GM18511 (cell line): ENCODE results near the gene ATE1.
"Not testable (repeated sequence)": the region's sequence is repeated elsewhere in the genome, so short reads cannot be mapped to it uniquely, and the experiment has no call there.

ENCODE experiments used
- ATAC-seq: cut with Tn5 transposase; IDR thresholded peaks from one replicate; pipeline ENCODE4 v1.9.1; 2021; ENCODE audit warnings: mild to moderate bottlenecking, moderate library complexity; ENCODE audit not compliant: unreplicated experiment

Gene ATE1

DNA sequence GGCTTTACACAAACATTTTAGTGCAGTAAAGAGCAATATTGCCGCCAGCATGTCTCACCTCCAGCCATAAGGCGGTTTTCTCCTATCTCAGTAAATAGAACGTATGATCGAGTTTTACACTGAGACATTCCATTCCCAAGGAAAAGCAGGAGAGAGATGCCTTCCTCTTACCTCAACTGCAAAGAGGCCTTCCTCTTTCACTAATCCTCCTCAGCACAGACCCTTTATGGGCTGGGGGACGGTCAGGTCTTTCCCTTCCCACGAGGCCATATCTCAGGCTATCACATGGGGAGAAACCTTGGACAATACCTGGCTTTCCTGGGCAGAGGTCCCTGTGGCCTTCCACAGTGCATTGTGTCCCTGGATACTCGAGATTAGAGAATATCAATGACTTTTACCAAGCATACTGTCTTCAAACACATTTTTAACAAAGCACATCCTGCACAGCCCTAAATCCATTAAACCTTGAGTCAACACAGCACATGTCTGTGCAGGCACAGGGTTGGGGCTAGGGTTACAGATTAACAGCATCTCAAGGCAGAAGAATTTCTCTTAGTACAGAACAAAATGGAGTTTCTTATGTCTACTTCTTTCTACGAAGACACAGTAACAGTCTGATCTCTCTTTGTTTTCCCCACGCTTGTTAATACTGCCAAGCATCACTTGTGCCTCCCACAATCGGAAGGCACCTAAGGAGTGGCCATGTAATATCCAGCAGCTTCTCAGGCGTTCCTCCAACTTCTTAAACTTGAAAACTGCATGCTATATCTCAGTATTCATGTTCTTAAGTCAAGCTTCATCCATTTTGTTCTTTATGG lies 2.6 kb upstream of the ATE1 start:
- not testable (repeated sequence) for ATAC-seq

DNA sequence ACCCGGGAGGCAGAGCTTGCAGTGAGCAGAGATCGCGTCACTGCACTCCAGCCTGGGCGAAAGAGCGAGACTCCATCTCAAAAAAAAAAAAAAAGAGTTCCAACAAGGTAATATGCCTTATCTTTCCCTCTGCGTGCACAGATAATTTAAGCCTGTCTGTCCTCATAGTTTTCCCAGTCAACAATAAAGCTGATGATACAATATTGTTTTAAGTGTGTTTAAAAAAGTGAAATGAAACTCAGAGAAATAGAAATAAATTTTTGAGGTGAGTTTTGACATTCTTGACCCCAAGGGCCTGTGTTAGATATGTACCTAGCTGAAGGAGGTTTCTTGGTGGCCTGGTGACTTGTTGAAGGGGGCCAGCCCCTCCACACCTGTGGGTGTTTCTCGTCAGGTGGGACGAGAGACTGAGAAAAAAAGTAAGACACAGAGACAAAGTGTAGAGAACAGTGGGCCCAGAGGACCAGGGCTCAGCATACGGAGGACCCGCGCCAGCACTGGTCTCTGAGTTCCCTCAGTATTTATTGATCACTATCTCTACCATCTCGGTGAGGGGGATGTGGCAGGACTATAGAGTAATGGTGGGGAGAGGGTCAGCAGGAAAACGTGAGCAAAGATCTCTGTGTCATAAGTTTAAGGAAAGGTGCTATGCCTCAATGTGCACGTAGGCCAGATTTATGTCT lies 1.9 kb upstream of the ATE1 start:
- ATAC-seq = not testable (repeated sequence)

DNA sequence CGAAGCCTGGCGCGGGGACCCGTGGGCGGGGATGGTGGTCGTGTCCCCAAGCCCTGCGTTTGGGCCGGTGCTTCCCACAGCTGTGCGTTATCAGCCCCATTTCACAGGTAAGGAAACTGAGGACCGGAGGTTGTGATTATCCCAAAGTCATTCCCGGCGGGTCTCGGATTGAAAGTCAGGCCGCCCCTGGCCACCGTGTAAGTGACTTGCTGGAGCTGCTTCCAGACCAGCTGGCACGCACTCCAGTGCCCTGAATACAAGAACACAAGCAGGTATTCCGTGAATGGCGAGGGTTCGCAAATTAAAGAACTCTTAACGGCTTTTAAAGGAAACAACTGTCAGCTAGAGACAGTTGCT lies 675 bp upstream of the ATE1 start:
- ATAC-seq = peak; percentile 21

DNA sequence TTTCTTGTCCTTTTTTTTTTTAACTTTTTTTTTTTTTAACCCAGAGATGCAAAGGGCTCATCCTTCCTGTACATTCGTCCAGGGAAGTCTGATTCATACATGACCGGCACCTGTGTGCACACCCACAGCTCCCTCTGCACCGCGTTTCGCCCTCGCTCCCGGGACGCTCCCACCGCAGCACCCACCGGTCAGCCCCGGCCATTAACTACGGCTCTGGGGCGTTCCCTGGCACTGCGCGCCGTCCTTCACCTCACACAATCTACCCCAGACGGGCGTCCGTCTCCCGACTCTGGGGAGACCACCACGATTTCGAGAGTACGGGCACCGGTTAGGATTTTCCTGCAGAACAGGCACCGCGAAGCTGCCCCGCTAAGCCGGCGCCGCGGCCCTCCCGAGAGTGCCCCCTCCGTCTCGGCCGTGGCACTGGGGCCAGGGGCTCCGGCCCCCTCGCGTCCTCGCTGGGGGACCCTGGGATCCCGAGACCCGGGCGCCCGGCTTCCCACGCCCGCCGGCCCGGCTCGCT lies 452 bp downstream of the ATE1 start:
- ATAC-seq = peak; percentile 43

- ATAC-seq = peak; percentile 11
Observed at GRCh38 chr10:121926671-121927317, 1.0 kb downstream of the ATE1 start.

DNA sequence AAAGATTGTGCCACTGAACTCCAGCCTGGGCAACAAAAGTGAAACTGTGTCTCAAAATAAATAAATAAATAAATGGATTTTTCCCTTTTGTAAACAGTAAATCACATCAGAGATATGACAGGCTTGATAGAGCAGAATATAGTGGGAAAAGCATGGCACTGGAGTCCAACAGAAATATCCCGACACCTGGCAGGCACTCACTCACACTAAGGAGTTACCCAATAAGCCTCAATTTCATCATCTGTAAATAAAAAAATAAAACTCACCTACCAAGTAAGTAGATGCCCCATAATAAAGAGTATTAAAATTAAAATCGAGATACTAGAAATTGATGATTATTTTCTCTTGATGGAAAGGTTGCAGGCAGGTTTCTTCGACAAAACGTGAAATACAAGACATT lies 1.7 kb downstream of the ATE1 start:
- ATAC-seq = no peak

DNA sequence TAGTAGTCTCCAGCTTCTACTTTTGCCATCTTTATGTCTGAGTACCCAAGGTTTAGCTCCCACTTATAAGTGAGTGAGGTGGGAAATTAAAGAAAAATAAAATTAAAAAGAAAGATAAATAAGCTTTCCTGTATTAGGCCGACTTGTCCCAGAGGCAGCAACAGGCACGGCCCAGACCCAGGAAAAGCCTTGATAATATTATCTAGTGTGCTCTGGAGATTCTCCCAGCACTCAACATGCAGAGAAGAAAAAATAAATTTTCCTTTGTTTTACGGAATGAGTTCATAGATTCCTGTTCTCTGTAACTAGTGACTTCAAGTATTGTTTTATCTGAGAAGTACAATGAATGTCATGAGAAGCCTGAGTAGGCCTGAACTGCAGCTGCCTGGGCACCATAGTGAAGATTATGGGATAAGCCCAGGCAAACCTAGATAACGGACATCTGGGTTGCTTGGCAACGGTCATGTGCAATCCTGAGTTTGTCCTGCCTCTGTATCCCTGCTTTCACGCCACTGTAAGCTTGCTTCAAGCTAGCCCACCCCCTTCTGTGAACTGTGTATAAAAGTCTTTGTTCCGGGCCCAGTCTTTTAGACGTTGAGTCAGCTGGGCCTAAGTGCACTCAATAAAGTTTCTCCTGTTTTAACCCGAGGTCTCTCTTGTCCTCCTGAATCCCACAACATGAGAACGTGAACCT lies 6.4 kb downstream of the ATE1 start:
- ATAC-seq = no peak

GRCh38 chr10:121919666-121920065 lies 8.2 kb downstream of the ATE1 start:
- ATAC-seq = no peak

DNA sequence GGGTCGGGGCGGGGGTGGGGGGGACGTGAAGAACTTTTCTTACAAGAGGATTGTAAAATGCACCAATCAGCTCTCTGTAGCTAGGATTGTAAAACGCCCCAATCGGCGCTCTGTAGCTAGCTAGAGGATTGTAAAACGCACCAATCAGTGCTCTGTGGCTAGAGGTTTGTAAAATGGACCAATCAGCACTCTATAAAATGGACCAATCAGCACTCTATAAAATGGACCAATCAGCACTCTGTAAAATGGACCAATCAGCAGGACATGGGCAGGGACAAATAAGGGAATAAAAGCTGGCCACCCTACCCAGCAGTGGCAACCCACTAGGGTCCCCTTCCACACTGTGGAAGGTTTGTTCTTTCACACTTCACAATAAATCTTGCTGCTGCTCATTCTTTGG lies 9.0 kb downstream of the ATE1 start:
- not testable (repeated sequence) for ATAC-seq

GRCh38 chr10:121914661-121915060 lies 13.2 kb downstream of the ATE1 start:
- ATAC-seq = no peak

DNA sequence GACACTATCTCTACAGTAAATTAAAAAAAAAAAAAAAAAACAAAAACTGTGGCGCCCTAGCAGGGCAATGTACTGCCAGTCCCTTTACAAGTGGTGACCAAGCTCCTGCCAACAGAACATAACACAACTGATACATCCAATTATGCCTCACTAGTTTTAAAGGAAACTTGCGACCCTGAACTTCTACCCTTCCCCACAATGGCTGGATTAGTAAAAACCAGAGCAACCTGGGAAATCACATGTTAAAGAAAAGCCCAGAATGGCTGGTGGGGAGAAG lies 16.5 kb downstream of the ATE1 start:
- no peak for ATAC-seq

DNA sequence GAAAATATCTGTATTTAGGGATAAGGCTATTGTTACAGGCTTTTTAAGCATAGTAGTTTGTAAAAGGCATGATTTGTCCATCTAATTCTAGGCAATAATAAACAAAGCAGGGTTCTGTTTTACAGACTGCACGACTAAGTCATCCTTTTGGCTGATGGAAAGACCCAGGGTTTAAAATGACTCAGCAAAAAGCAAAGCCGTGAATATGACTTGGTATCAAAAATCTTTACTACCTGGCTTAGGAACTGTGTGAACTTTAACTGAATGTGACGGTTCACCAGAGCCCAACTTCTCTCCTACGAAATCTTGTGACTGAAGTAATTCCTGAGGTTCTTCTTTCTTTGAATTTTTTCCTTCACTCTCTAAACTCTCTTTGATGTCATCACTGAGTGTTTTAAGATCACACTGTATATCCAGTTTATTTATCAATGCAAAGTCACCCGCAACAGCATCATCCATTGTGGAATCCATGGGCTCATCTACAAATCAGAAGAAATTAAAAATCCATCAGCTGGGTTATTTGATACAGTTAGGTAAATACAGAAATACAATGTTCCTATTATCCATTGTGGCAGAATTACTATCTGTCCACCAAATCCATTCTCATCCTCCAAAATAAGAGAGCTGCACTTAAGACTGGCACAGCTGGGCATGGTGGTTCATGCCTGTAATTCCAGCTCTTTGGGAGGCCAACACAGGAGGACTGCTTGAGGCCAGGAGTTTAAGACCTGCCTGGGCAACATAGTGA lies 17.0 kb downstream of the ATE1 start:
- ATAC-seq = peak; percentile 72

GRCh38 chr10:121904888-121905287 lies 22.9 kb downstream of the ATE1 start:
- ATAC-seq = no peak

DNA sequence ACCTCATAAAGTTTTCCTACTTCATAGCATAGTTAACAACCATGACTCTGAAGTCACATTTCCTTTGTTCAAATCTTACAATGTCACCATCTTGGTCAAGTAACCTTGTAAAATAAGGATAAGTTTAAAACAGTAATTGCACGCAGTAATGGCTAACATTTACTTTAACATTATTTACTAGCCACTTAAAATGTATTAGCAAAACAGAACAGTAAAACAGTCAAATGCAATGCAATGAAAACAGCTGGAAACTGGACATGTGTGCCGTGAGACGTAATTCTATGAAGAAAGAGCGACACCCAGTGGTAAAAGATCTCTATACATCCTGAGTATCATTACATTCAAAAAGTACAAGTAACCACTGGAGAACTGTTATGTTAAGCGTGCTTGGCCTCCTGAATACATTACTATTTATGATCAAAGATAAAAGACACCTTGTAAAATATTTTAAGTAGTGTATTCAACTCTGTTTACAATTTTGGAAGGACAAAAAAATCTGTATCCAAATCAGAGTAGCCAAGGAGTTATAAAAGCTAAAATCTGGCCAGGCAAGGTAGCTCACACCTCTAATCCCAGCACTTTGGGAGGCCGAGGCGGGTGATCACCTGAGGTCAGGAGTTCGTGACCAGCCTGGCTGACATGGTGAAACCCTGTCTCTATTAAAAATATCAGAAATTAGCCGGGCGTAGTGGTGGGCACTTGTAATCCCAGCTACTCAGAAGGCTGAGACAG lies 27.2 kb downstream of the ATE1 start:
- peak; percentile 88 for ATAC-seq

- no peak for ATAC-seq
Observed at GRCh38 chr10:121899727-121900126, 28.1 kb downstream of the ATE1 start.

- no peak for ATAC-seq
Observed at GRCh38 chr10:121891103-121891502, 36.7 kb downstream of the ATE1 start.

DNA sequence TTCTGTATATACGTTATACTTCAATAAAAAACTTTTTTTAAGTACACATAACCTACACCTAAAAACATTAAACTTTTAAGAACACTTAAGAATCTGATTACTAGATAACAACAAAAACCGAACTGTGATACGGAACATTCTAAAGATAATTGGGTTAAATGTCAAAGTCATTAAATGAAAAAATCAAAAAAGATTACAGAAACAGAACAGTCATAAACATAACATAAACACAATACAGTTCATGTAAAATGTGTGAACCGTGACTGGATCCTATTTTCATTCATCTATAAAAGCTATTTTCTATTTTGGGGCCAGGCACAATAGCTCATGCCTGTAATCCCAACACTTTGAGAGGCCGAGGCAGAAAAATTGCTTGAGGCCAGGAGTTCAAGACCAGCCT lies 38.6 kb downstream of the ATE1 start:
- ATAC-seq = no peak

DNA sequence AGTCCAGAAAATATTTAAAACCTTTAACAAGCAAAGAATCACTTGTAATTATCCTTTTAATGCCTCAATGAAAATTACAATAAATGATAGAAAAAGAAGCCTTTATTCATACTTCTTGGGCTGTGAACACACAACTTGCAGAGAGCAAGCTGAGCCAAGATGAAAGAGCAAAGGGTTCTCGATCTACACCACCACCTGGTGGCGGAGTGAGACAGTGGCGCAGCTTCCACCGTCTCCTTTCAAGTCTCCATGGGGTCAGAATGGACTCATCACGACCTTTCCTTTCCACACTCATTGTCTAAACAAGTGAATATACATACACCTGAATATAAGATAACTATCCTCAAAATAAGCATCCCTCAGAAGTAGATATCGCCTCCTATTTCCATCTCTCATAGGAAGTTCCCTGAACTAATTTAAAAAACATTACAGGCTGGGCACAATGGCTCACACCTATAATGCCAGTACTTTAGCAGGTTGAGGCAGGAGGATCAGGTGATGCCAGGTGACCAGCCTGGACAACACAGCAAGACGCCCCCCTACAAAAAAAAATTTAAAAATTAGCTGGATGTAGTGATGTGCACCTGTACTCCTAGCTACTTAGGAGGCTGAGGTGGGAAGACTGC lies 40.7 kb downstream of the ATE1 start:
- peak; percentile 72 for ATAC-seq

DNA sequence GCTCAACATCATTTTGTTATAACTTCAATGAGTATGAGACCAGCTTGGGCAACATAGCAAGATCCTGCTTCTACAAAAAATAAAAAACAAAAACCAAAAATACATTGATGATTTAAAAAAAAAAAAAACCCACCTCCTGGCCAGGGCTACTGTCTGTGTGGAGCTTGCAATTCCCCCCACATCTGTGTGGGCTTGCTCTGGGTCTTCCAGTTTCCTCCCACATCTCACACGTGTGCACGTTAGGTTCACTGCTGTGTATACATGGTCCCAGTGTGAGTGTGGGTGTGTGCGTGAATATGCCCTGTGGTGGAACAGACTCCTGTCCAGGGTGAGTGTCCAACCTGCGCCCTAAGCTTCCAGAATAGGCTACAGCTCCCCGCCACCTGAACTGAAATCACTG lies 41.6 kb downstream of the ATE1 start:
- ATAC-seq = no peak

DNA sequence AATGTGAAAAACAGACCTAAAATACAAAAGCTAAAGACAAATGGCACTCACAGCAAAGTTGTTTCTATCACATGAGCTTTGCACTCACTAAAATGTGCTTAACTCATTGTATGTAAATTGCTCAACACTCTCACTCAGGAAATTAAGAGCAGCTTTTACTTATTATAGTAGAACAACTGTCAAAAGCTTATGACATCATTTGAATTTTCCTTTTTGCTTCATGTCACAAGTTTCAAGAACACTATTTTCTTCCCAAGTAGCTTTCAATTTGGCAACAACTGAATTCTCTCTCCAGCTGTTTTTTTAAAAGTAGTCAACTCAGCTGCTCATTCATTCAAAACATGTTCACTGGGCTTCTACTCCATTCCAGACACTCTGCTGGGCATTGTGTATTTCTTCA lies 46.9 kb downstream of the ATE1 start:
- no peak for ATAC-seq
